BLaER1 treated with 17β-estradiol and CSF1 and Interleukin-3, amounts not matched to agents 10 nM and 100 nM (cell line): ENCODE results near the gene SLC16A12.

Experiments
- H3K27ac ChIP-seq, 11 experiments: shearing (Covaris generic); formaldehyde crosslinking; 2 replicates each; pipeline ENCODE4 v1.8.1; 2022
- H3K27me3 ChIP-seq, 11 experiments: shearing (Covaris generic); formaldehyde crosslinking; 2 replicates each; pipeline ENCODE4 v1.8.1; 2022
- H3K36me3 ChIP-seq, 11 experiments: shearing (Covaris generic); formaldehyde crosslinking; 2 replicates each; pipeline ENCODE4 v1.8.1; 2022
- H3K4me1 ChIP-seq, 10 experiments: shearing (Covaris generic); formaldehyde crosslinking; 2 replicates each; pipeline ENCODE4 v1.8.1; 2022
- H3K4me2 ChIP-seq, 11 experiments: shearing (Covaris generic); formaldehyde crosslinking; 2 replicates each; pipeline ENCODE4 v1.8.1; 2022
- H3K4me3 ChIP-seq, 10 experiments: shearing (Covaris generic); formaldehyde crosslinking; 2 replicates each; pipeline ENCODE4 v1.8.1; 2022
- H3K9ac ChIP-seq, 11 experiments: shearing (Covaris generic); formaldehyde crosslinking; 2 replicates each; pipeline ENCODE4 v1.8.1; 2022
- H3K9me3 ChIP-seq, 11 experiments: shearing (Covaris generic); formaldehyde crosslinking; replicated peaks in 1 of 11; 2 replicates each; pipeline ENCODE4 v1.8.1; 2022
- H4K20me1 ChIP-seq, 11 experiments: shearing (Covaris generic); formaldehyde crosslinking; 2 replicates each; pipeline ENCODE4 v1.8.1; 2022
- Cebpa-rat ChIP-seq, 11 experiments: shearing (Covaris generic); IDR thresholded peaks; 2 replicates each; pipeline ENCODE4 v1.8.1; 2022

SLC16A12 gene

GRCh38 chr10:89566095-89566950 lies 30.9 kb upstream of the SLC16A12 start:
- H3K27me3 ChIP-seq = no peaks in the 10 kb centered on the region
- H3K9ac ChIP-seq = no peak overlapping the region
- H4K20me1 ChIP-seq = no peaks in the 10 kb centered on the region
- no peak for TF ChIP-seq Cebpa-rat (IDR thresholded peaks at IDR 0.05)
- no peaks in the 10 kb centered on the region for H3K36me3 ChIP-seq
- H3K4me2 ChIP-seq = no peak overlapping the region
- H3K27ac ChIP-seq = no peak overlapping the region
- no peaks in the 10 kb centered on the region for H3K9me3 ChIP-seq
- no peak overlapping the region for H3K4me3 ChIP-seq
- no peaks in the 10 kb centered on the region for H3K4me1 ChIP-seq

GRCh38 chr10:89565180-89565579 lies 29.8 kb upstream of the SLC16A12 start:
- no peak overlapping the region for H3K4me2 ChIP-seq
- no peak overlapping the region for H3K9ac ChIP-seq
- no peaks in the 10 kb centered on the region for H3K9me3 ChIP-seq
- no peak overlapping the region for H3K4me3 ChIP-seq
- H3K36me3 ChIP-seq = no peaks in the 10 kb centered on the region
- no peaks in the 10 kb centered on the region for H4K20me1 ChIP-seq
- no peak for TF ChIP-seq Cebpa-rat (IDR thresholded peaks at IDR 0.05)
- no peaks in the 10 kb centered on the region for H3K27me3 ChIP-seq
- no peaks in the 10 kb centered on the region for H3K4me1 ChIP-seq
- no peak overlapping the region for H3K27ac ChIP-seq

GRCh38 chr10:89563861-89564478 lies 28.6 kb upstream of the SLC16A12 start:
- H3K4me1 ChIP-seq = no peaks in the 10 kb centered on the region
- TF ChIP-seq Cebpa-rat (IDR thresholded peaks at IDR 0.05) = no peak
- no peaks in the 10 kb centered on the region for H3K9me3 ChIP-seq
- no peaks in the 10 kb centered on the region for H3K27me3 ChIP-seq
- no peaks in the 10 kb centered on the region for H4K20me1 ChIP-seq
- no peak overlapping the region for H3K9ac ChIP-seq
- no peak overlapping the region for H3K4me2 ChIP-seq
- H3K36me3 ChIP-seq = no peaks in the 10 kb centered on the region
- H3K27ac ChIP-seq = no peak overlapping the region
- no peak overlapping the region for H3K4me3 ChIP-seq

GRCh38 chr10:89563311-89563710 lies 27.9 kb upstream of the SLC16A12 start:
- Histone ChIP-seq H3K9me3 (no peaks in the 10 kb centered on the region), H3K4me3 (no peak overlapping the region), H4K20me1 (no peaks in the 10 kb centered on the region), H3K9ac (no peak overlapping the region), H3K4me1 (no peaks in the 10 kb centered on the region), H3K27me3 (no peaks in the 10 kb centered on the region), H3K36me3 (no peaks in the 10 kb centered on the region), H3K27ac (no peak overlapping the region), H3K4me2 (no peak overlapping the region)
- TF ChIP-seq Cebpa-rat (IDR thresholded peaks at IDR 0.05) = no peak

- Histone ChIP-seq H4K20me1 (no peaks in the 10 kb centered on the region), H3K27me3 (no peaks in the 10 kb centered on the region), H3K9ac (no peak overlapping the region), H3K9me3 (peaks cover 0 to 5% (median 1%) of the 10 kb centered on the region in 11 experiments; a peak in 6 of 22 replicates), H3K27ac (no peak overlapping the region), H3K4me1 (no peaks in the 10 kb centered on the region), H3K4me3 (no peak overlapping the region), H3K36me3 (no peaks in the 10 kb centered on the region), H3K4me2 (no peak overlapping the region)
- TF ChIP-seq Cebpa-rat (IDR thresholded peaks at IDR 0.05) = no peak
Measured at GRCh38 chr10:89556600-89556999, 21.2 kb upstream of the SLC16A12 start.

DNA sequence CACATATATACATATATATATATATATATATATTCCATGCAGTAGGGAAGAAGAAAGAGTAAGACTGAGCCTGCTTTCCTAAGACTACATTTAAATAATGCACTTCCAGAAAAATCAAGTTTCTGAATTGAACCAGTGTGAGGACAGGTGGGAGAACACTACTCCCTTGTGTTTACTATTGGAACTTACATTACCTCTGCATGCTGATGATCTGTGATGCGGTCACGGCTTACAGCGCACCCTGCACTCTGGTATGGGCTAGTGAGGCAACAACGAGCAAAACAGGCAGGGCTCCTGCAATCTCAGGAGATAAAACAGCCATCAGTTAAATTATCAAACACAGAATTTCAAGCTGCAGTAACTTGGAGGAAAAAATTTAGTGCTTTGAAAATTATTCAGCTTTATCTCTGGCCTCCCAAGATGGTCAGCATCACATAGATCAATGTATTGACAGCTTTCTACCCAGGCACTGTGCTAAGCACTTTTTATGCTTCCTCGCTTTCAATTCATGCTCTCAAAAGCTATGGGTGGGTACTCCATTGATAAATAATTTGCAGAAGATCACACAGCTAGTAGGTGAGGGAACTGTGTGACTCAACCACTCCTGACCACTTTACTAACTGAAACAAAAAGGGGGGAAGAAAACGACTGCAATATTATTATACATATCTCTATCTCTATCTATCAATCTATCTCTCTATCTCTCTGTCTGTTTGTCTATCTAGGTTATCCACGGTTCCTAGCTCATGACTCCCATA lies 20.5 kb upstream of the SLC16A12 start:
- no peak overlapping the region for H3K4me3 ChIP-seq
- no peak overlapping the region for H3K4me2 ChIP-seq
- no peaks in the 10 kb centered on the region for H3K4me1 ChIP-seq

GRCh38 chr10:89554433-89554832 lies 19.0 kb upstream of the SLC16A12 start:
- TF ChIP-seq Cebpa-rat (IDR thresholded peaks at IDR 0.05) = no peak
- Histone ChIP-seq H3K4me1 (no peaks in the 10 kb centered on the region), H3K36me3 (no peaks in the 10 kb centered on the region), H3K9ac (no peak overlapping the region), H4K20me1 (no peaks in the 10 kb centered on the region), H3K4me2 (no peak overlapping the region), H3K4me3 (no peak overlapping the region), H3K27me3 (no peaks in the 10 kb centered on the region), H3K9me3 (peaks cover 0 to 12% (median 8%) of the 10 kb centered on the region in 11 experiments; a peak in 10 of 22 replicates), H3K27ac (no peak overlapping the region)

More for the DNA sequence above, 20.5 kb upstream of the SLC16A12 start:
- Histone ChIP-seq H3K27me3 (no peaks in the 10 kb centered on the region), H3K27ac (no peak overlapping the region), H3K9me3 (peaks cover 0 to 11% (median 8%) of the 10 kb centered on the region in 11 experiments; a peak in 10 of 22 replicates), H3K9ac (no peak overlapping the region), H3K36me3 (no peaks in the 10 kb centered on the region), H4K20me1 (no peaks in the 10 kb centered on the region)
- no peak for TF ChIP-seq Cebpa-rat (IDR thresholded peaks at IDR 0.05)

DNA sequence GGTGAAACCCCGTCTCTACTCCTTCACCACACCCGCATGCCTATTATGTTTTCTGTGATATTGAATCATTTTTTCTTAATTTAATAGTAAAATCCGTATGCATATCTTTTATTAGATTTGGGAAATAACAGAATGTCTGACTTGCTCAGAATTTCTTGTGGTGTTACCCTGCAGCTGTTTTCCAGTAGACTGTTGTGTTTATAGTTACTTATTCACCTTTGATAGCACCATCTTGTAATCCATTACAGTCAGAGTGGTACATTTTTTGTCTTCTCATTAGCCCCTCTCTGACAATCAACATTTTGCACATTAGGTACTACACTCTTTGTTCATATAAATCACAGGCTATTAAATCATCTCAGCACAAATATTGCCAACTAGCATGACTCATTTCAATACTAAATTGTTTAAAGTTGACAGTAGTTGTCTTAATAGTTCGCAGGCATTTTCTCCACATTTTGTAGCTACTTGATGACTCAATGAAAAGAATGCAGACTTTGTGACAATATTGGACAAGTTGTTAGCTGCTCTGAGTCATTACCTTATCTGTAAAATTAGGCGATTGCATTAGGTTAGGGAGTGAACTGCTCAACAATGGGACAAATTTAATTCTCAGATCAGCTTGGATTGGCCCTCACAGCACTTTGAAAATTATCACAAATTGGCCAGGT lies 17.8 kb upstream of the SLC16A12 start:
- no peak overlapping the region for H3K27ac ChIP-seq

GRCh38 chr10:89552213-89552612 lies 16.8 kb upstream of the SLC16A12 start:
- Histone ChIP-seq H3K27ac (no peak overlapping the region), H4K20me1 (no peaks in the 10 kb centered on the region), H3K9ac (no peak overlapping the region), H3K9me3 (peaks cover 0 to 12% (median 8%) of the 10 kb centered on the region in 11 experiments; a peak in 10 of 22 replicates), H3K4me3 (no peak overlapping the region), H3K36me3 (no peaks in the 10 kb centered on the region), H3K4me1 (no peaks in the 10 kb centered on the region; a peak in 1 of 20 replicates), H3K4me2 (no peak overlapping the region), H3K27me3 (no peaks in the 10 kb centered on the region)
- TF ChIP-seq Cebpa-rat (IDR thresholded peaks at IDR 0.05) = no peak

More for the DNA sequence above, 17.8 kb upstream of the SLC16A12 start:
- Histone ChIP-seq H3K36me3 (no peaks in the 10 kb centered on the region), H3K4me1 (no peaks in the 10 kb centered on the region; a peak in 1 of 20 replicates), H4K20me1 (no peaks in the 10 kb centered on the region), H3K4me3 (no peak overlapping the region), H3K27me3 (no peaks in the 10 kb centered on the region), H3K4me2 (no peak overlapping the region), H3K9ac (no peak overlapping the region), H3K9me3 (peaks cover 0 to 12% (median 8%) of the 10 kb centered on the region in 11 experiments; a peak in 10 of 22 replicates)
- no peak for TF ChIP-seq Cebpa-rat (IDR thresholded peaks at IDR 0.05)
